LNCaP clone FGC (cell line): ENCODE data around the gene C1QTNF12.
"Not testable (repeated sequence)": the region's sequence is repeated elsewhere in the genome, so short reads cannot be mapped to it uniquely, and the experiment has no call there.

Source experiments
- DNase-seq: peaks from one replicate; pipeline ENCODE4 v3.0.0-alpha.2; 2011; ENCODE audit warnings: low read depth
- H3K4me3 ChIP-seq: 2 replicates; pipeline ENCODE4 v1.5.1; 2011; ENCODE audit warnings: mild to moderate bottlenecking, low read depth, low read length, control low read depth
- TF ChIP-seq, protein P1 (sequence below): IDR thresholded peaks from 2 replicates; pipeline ENCODE4 v1.5.1; 2012; ENCODE audit warnings: mild to moderate bottlenecking; ENCODE audit not compliant: control insufficient read depth, insufficient read depth; ENCODE audit errors: extremely low read depth

C1QTNF12 gene

DNA sequence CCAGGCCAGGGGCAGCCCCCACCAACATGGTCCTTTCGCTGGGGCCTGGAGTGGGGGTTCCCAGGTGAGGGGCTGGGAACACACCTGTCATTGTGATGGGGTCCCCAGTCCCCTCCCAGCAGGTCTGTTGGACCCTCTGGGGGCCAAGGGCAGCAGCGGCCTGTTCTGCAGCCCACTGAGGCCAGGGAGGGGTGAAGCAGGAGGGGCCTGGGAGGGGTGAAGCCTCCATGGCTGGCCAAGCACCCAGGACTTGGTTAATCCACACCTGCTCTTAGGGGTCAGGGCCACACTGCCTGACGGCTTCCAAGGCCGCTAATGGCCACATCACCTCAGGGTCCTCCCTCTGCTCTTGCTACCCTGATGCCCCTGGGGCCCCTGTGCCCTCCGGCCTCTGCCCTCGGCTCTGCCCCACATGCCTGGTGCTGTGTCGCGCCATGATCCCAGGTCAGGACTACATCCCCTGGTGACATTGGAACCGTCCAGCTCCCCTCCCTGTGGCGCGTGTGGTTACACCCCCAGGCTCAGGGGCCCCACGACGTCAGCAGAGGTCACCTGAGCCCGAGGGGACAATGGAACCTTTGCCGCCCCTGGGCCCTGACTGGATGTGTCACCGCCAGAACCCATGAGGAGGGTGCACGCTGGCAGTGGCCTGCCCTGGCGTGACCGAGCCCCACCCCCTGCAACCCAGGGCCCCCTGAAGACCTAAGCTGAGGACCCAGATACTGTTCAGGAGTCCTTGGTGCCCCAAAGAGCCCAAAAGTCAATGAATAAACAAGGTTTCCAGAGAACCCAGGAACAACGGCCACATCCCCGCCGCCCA is 47.2 kb downstream of the C1QTNF12 start:
- TF ChIP-seq, protein P1, sequence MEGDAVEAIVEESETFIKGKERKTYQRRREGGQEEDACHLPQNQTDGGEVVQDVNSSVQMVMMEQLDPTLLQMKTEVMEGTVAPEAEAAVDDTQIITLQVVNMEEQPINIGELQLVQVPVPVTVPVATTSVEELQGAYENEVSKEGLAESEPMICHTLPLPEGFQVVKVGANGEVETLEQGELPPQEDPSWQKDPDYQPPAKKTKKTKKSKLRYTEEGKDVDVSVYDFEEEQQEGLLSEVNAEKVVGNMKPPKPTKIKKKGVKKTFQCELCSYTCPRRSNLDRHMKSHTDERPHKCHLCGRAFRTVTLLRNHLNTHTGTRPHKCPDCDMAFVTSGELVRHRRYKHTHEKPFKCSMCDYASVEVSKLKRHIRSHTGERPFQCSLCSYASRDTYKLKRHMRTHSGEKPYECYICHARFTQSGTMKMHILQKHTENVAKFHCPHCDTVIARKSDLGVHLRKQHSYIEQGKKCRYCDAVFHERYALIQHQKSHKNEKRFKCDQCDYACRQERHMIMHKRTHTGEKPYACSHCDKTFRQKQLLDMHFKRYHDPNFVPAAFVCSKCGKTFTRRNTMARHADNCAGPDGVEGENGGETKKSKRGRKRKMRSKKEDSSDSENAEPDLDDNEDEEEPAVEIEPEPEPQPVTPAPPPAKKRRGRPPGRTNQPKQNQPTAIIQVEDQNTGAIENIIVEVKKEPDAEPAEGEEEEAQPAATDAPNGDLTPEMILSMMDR: no peak
- DNase-seq: no peak
- no peak overlapping the region for H3K4me3 ChIP-seq

DNA sequence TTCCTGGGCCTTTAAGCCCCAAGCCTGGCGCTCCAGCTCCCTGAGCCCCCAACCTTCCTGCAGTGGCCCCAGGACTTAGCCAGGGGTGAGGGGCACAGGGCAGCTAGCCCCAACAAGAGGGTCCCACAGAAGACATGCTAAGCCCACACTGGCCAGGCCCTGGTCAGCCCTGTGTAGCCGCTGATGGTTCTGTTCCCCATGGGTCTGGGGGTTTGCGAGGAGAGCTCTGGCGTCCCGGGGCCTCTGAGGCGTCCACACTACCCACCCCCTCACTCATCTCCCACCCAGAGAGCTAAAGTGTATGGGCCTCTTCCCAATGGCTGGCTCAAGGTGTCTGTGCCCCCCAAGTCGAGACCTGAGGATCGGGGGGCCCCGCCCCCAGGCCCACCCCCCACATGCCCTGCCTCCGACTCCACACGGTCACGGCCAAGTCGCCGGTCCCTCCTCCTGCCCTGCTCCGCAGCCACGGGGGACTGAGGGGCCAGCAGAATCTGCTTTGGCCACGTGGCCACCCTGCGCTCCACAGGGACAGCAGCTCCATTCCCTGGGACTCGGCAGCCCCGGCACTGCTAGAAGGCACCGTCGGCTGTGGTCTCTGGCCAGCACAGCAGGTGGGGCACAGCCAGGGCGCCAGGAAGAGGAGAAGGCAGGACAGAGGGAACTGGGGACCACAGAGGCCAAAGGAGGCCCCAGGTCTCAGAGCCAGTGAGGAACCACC is 47.9 kb downstream of the C1QTNF12 start:
- H3K4me3 ChIP-seq: no peak overlapping the region
- DNase-seq: no peak
- TF ChIP-seq, protein P1: no peak

DNA sequence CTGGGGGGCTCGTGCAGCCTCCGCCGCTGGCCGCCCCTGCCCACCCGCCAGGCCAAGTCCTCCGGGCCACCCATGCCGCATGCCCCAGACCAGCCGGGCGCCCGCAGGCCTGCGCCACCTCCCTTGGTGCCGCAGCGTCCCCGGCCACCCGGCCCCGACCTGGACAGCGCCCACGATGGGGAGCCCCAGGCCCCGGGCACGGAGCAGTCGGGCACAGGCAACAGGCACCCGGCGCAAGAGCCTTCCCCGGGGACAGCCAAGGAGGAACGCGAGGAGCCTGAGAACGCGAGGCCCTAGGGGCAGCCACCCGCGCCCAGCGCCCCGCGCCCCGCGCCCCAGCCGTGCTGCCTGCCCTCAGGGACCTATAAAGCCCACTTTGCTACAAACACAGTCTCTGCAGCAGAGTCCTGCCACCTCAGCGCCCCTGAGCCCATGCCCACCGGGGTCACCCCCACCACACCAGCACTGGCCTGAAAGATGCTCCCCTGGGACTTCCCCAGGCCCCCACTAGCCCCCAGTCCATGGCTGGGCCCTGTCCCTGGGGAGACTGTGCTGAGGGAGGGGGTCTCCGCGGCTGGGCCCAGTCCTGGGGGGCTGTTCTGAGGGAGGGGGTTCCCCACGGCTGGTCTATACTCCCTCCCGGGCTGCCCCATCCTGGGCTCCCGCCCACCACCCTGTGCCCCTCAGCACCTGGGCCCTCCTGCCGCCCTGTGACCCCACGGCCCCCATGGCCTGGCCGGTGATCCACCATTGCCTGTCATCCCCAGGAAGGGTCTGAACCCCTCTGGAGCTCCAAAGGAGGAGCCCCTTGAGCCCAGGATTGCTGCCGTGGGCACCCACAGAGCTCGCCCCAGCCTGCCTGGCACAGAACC is 48.7 kb downstream of the C1QTNF12 start:
- no peak for DNase-seq
- no peak overlapping the region for H3K4me3 ChIP-seq
- TF ChIP-seq, protein P1: no peak

DNA sequence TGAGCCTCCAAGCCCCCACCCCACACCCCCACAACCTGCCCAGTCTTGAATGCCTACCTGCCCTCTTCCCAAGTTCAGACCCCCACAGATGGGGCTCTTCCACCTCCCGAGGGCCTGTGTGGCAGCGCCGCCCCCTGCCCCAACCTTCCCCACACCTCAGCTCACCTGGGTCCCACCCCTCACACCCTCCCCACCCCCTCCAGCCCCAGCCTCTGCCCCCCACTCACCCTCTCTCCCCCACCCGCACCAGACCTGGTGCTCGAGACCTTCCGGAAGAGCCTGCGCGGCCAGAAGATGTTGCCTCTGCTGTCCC is 49.4 kb downstream of the C1QTNF12 start:
- TF ChIP-seq, protein P1: no peak
- no peak overlapping the region for H3K4me3 ChIP-seq
- DNase-seq: no peak

DNA sequence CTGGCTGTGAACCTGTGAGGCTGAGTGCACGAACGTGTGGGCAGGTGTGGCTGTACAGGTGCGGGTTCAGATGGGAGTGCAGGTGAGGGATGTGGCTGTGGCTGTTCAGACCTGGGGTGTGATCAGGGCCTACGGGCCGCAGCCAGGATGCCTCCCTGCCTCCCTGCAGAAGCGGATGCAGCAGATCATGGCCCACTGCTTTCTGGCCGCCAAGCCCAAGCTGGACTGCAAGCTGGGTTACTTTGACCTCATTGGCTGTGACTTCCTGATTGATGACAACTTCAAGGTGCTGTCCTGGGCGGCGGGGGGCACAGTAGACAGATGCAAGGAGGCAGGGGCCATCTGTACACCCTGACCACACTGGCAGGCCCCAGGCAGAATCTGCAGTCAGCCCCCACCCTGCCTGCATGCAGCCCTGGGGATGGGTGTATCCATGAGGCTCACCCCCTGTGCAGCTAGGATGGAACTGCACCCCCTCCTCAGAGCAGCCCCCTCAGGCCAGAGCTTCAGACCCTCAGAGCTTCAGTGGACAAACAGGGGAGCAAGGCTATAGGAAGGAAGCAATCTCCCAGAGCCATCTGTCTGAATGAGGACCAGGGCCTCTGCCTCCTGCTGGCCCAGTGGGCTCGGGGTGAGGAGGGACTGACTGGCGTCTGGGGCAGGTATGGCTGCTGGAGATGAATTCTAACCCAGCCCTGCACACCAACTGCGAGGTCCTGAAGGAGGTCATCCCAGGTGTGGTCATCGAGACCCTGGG is 49.9 kb downstream of the C1QTNF12 start:
- DNase-seq: no peak
- no peak overlapping the region for H3K4me3 ChIP-seq
- TF ChIP-seq, protein P1: no peak

DNA sequence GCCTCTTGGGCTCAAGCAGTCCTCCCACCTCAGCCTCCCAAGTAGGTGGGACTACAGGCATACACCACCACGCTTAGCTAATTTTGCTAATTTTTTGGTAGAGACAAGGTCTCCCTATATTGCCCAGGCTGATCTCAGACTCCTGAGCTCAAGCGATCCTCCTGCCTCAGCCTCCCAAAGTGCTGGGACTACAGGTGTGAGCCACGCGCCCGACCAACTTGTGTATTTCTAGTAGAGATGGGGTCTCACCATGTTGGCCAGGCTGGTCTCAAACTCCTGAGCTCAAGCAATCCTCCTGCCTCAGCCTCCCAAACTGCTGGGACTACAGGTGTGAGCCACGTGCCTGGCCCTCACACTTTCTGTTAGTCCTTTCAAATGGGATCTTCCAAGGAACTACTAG is 50.8 kb downstream of the C1QTNF12 start:
- DNase-seq, H3K4me3 ChIP-seq: not testable (repeated sequence)
